ENCODE data around the gene HYAL3. TPM values are rescaled to one million over a fixed set of nuclear protein-coding genes. Genes with fewer than 3 reads are reported as not detected.
"Not testable (repeated sequence)": the region's sequence is repeated elsewhere in the genome, so short reads cannot be mapped to it uniquely, and the experiment has no call there.

Gene HYAL3
- total RNA-seq, 1 experiment from 2014 or later: 11.6 TPM

DNA sequence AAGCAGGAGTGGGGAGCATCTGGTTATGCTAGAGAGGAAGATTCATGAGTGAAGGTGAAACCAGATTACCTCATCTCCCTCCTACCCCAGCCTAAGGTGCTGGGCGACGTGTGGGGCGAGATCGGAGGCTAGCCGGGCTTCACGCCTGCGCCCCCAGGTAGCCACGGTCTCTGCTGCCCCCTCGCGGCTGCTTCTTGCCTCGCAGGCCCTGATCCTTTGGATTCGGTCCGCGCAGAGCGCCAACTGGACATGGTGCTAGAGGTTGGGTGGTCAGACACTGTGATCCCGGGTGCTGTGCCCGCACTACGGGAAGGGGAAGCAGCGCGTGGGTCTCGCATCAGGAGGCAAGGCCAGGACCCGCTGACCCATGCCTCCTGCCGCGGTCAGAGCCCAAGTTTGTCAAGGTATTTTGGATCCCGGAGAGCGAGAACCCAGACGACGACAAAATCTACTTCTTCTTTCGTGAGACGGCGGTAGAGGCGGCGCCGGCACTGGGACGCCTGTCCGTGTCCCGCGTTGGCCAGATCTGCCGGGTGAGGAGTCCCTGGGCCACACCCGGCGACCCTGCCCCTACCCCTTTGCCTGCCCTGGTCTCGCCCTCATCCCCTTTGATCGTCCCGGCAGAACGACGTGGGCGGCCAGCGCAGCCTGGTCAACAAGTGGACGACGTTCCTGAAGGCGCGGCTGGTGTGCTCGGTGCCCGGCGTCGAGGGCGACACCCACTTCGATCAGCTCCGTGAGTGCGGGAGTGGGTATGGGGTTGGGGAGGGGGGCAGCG, 26.1 kb downstream of the HYAL3 start:
- DNase-seq (ENCODE audit: low read depth): peak; percentile 78

DNA sequence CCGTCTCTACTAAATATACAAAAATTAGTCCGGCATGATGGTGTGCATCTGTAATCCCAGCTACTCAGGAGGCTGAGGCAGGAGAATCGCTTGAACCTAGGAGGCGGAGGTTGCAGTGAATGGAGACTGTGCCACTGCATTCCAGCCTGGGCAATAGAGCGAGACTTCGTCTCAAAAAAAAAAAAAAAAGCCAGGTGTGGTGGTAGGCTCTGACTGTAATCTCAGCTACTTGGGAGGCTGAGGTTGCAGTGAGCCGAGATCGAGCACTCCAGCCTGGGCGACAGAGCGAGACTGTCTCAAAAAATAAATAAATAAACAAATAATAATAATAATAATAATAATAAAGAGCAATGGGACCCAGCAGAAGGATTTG, 26.7 kb downstream of the HYAL3 start:
- DNase-seq (ENCODE audit: low read depth): not testable (repeated sequence)

DNA sequence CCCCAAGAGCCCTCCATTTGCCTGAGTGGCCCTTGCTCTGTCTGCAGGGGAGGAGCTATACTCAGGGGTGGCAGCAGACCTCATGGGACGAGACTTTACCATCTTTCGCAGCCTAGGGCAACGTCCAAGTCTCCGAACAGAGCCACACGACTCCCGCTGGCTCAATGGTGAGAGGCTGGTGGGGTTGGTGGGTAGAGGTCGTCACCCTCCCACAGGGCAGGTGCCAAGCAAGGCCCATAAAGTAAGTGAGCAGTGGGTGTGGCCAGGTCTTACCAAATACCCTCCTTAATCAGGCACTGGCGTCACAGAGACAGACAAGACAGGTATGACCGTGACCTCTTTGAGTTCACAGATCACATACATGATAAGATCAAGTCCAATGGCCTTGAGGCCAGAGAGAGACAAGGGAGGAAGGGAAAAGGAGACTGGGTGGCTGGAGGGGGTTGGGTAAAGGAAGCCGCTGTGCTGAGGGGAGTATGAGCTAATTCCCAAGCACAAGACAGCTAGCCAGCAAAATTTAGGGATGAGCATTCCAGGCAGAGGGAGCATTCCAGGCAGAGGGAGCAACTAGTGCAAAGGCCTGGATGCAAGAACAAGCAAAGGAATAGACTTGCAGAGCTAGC, 27.8 kb downstream of the HYAL3 start:
- no peak for DNase-seq (ENCODE audit: low read depth)

DNA sequence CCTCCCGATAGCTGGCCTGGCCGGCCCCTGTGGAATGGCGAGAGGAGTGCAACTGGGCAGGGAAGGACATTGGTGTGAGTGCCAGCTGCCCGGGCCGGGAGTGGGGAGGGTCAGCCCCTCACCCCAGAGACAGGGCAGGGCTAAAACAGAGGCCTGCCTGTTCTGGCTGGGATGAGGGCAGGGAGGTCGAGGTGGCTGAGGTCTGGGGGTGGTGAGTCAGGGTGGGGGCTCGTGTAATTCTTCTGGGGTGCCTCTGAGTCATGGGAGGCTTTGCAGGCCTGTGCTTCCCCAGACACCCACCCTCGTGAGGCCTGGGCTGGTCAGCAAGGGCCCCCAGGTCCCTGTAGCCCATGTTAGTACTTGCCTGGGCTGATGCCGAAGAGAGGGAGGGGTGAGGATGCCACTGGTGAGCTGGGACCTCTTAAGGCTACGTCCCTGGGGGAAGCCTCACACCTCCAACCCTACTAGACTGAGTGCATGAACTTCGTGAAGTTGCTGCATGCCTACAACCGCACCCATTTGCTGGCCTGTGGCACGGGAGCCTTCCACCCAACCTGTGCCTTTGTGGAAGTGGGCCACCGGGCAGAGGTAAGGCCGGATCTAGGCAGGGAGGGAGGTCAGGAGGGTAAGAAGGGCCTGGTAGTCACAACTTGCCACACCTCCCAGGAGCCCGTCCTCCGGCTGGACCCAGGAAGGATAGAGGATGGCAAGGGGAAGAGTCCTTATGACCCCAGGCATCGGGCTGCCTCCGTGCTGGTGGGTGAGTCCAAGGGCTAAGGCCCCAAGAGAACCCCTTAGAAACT, 28.6 kb downstream of the HYAL3 start:
- peak; percentile 34 for DNase-seq (ENCODE audit: low read depth)

DNA sequence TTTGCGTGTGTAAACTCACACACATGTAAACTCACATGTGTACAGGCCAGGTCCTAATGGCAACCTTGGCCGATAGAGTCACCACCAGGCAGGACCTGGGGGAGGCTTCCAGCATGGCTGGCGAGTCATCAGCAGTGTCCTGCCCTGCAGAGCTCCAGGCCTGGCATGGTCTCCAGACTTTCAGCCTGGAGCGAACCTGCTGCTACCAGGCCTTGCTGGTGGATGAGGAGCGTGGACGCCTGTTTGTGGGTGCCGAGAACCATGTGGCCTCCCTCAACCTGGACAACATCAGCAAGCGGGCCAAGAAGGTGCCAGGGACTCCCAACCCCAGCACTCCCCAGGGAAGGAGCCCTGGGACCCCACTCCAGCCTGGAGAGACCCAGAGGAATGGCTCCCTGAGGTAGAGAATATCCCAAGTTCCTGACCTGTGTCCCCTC, 29.2 kb downstream of the HYAL3 start:
- DNase-seq (ENCODE audit: low read depth): peak; percentile 54

DNA sequence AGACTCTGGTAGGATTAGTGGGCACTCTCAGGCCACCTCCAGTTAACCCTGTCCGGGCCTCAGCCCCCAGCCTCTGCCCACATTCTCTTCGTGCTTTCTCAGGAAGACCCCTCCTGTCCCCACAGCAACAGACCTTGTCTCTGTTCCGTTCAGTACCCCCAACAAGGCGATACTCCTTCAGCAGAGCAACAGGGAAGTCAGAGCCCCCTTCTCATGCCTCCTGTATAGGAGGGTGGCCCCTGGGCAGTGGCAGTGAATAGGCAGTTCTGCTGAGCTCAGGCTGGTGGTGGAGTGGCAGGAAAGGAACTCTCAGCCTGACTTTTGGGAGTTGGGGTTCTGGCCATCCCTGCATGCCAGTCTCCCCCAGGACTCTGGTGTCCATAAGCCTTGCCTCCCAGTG, 29.7 kb downstream of the HYAL3 start:
- DNase-seq (ENCODE audit: low read depth): no peak

DNA sequence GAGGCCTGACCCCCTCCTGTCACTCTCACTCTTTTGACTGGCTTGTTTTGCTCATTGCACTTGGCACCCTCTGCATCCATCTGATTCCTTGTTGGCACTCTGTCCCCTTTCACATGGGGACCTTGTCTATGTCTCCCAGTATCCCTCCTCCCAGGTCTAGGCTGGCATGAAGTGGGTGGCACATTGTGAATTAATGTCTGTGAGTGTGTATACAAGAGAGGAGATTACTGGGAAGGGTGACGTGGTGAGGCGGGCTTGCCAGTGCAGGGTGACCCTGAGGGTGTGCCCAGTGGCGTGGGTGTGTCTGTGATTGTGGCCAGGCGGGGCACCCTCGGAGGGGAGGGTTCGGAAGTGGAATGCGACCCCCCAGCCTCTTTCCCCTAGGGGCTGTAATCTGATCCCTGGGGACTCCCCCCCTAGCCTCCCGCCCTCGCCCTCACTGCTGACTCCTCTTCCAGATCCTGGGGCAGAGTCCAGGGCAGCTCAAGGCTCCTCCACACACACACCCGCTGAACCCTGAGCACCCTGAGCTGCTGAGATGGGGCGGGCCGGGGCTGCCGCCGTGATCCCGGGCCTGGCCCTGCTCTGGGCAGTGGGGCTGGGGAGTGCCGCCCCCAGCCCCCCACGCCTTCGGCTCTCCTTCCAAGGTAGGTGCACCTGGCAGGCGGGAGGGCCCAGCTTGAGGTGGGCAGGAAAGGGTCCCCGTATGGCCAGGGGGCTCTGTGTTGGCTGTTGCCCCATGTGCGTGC, 30.3 kb downstream of the HYAL3 start, which contains the start of gene SEMA3B:
SEMA3B (plus strand) TSS at position 445 of the 749 bp plus-strand sequence; CDS start at position 539, 94 bp downstream.
- DNase-seq (ENCODE audit: low read depth): peak; percentile 71

DNA sequence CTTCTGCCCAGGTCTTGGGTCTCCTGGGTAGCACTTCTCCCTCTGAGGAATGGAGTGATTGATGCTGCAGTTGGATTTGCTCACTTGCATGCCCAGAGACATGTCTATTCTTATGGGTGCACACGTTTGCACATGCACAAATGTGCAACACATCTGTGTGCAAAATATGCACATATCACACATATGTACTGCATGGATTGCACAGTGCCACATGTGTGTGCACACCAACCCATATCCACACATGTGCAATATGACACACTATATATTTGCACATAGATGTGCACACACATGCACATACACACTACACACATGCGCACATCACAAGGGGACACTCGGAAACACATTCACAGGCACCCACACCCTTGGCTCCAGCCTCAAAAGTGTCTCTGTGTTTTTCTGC, 30.9 kb downstream of the HYAL3 start:
- no peak for DNase-seq (ENCODE audit: low read depth)

DNA sequence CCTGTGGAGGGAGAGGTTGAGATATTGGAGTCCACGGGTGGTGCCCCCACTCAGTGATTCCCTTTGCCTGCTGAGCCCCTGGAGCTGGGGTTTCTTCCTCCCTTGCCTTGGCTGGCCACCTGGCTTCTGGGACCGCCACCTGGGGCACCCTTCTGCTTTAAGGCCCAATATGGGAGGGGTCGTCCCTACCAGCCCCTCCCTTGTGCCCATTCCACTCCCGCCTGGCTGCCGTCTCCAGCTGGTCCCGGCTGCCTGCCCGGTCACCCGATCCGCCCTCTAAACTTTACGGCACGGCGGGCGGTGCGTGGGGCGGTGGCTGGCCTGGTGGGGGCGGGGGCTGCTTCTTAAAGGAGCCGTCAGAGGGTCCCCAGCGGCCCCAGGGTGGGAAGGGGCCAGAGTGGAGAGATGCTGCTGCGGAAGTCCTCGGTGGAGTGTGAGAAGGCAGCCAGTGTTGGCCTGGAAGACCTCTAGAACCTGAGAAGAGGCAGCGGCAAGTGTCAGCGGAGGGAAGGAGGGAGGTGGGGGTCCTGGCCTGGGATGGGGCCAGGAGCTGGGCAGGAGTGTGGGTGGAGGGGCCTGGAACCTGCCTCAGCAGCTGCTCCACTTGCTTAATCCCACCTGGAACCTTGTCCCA, 31.8 kb downstream of the HYAL3 start:
- DNase-seq (ENCODE audit: low read depth): no peak

DNA sequence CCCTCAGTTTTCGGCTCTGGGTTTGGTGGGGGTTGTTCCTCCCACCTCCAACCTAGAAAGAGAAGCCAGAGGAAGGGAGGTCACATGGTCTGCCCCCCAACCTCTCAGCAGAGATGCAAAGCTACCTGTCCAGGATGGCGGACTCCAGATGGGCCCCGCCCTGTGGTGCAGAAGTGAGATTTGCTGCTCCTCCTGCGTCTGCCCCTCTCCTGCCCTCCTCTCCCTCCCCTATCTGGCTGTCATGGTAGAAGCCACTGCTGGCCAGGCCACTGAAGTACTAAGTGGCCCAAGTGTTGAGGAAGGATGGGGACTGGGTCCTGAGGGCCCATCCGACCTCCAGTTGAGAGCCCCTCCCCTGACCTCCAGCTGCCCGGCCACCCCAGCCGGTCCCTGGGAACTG, 32.4 kb downstream of the HYAL3 start:
- no peak for DNase-seq (ENCODE audit: low read depth)

DNA sequence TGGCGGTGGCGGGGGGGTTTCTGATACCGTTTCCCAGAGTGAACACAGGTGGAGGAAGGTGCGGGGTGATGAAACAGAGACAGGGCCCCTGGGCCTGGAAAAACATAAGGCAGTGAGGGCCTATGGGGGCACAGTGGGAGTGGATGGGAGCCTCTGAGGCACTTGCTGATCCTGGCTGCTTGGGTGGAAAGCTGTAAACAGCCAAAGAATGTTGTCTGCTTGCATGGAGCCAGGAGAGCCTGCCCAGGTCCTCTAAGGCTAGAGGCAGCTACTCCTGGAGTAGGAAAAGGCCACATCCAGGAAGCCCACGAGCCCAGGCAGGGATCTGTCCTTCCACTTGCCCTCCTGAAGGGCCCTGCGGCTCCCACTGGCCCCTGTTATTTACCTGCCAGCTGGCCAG, 33.2 kb downstream of the HYAL3 start:
- DNase-seq (ENCODE audit: low read depth): no peak

DNA sequence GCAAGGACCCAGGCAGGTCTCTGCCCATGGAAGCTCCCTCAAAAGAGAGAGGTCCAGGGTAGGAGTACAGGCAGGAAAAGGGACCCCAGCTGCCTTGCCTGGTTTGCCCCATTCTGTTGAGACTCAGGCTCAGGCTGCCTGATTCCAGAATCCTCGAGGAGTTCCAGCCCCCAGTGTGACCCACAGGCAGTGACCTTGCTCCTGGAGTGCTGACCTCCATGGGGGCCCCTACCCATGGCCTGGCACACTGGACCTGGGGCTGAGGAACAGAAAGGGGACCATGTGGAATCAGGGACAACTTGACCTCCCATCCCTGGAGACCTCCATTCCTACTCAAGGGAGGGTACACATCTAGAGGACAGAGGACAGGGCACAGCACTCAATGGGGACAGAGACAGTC, 33.6 kb downstream of the HYAL3 start:
- no peak for DNase-seq (ENCODE audit: low read depth)

DNA sequence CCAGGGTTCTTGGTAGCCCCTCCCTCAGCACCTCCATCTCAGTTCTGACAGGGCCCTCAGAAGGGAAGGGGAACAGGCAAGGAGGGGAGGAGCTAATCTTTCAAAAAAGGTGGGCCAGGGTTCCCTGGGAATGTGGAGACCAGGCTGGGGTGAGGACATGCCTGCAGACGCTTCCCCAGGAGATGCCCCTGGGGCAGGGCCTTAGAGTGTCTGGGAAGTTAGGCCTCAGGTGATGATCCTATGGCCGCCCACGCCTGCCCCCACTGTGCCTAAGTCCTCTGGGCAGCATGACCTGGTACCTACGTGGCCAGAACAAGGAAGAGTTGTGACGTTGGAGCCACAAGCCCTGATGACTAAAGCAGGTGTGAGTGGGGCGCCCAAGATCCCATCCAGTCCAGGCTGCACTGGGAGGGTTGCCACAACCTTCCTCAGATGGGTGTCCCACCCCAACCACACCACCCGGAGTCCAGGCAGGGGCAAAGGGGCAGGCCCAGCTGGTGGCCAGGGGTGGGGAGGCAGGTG, 34.2 kb downstream of the HYAL3 start:
- no peak for DNase-seq (ENCODE audit: low read depth)

DNA sequence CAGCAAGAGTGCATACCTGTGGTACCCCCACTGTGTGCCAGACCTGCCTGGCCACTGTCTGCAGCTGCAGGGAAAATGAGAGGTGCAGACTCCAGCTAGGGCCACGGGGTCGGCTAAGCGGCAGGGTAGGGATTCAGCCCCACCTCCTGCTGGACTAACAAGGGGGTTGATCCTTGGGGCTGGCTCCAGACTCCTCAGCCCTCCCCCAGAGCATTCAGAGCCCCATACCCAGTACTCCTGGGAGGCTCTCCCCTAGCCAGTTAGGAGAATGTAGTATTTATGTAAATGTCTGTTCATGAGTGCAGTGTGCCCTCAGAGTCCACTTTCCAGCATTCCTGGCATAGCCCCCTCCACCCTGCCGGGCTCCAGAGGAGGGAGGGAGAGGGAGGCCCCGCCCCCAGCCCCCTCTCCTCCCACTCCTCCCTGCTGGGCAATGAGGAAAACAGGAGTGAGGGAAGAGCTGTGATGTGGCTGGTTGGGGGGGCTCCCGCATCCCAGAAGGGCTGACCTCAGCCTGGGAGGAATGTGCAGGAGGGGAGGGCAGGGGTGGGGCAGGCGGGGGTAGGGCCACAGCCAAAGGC, 34.7 kb downstream of the HYAL3 start:
- peak; percentile 84 for DNase-seq (ENCODE audit: low read depth)

DNA sequence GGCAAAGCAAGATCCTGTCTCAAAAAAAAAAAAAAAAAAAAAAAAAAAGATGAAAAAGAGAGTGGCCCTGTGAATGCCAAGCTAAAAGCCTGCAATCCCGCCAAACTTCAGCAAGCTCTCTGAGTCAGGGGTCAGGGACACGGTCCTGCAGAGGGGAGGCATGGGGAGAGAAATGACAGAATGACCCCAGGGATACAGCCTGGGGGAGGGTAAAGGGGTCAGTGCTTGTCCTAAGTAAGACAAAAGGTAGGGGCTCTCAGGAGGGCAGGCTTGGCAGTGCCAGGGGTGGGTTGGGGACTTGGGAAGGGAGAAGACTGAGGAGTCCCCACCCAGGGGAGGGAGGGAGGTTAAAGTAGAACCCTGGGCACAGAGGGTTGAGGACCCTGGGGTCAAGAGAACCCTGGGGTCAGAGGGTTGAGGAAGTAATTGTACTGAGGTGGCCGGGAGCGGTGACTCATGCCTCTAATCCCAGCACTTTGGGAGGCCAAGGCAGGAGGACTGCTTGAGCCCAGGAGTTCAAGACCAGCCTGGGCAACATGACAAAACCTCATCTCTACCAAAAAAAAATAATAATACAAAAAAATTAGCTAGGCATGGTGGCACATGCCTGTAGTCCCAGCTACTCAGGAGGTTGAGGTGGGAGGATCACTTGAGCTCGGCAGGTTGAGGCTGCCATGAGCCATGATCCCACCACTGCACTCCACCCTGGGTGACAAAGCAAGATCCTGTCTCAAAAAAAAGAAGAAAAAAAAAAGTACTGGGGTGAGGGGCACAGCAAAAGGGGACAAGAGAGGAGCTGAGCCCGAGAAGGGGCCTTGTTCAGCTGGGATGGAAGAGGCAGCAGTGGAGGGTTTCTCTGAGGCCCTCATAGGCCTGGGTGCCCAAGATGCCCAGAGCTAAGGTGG, 35.5 kb downstream of the HYAL3 start:
- no peak for DNase-seq (ENCODE audit: low read depth)

DNA sequence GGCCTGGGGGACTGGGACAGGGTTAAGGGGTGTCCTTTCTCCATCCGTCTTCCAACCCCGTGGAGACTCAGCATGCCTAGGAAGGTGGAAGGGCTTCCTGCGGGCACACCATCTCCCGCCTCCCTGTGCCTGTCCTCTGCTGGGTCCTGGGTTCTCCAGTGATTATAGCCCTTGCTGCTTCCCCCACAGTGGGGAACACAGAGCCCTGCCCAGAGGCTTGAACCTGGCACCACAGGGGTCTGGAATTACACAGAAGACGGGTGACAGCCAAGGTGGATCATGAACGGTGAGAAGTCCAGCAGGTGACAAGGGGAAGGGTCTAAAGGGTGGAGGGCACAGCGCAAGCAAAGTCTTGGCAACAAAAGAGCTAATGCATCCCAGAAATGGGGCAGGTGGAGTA, 36.4 kb downstream of the HYAL3 start:
- no peak for DNase-seq (ENCODE audit: low read depth)

DNA sequence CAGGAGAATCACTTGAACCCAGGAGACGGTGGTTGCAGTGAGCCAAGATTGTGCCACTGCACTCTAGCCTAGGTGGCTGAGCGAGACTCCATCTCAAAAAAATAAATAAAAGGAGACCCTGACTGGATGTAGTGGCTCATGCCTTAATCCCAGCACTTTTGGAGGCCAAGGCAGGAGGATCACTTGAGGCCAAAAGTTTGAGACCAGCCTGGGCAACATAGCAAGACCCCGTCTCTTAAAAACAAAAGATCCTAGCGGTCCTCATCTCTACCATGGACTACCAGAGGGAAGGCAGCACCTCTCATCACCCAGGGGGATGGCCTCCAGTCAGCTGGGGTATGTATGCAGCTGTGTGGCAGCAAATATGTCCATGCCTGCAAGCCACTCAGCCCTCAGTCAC, 37.0 kb downstream of the HYAL3 start:
- DNase-seq (ENCODE audit: low read depth): not testable (repeated sequence)

DNA sequence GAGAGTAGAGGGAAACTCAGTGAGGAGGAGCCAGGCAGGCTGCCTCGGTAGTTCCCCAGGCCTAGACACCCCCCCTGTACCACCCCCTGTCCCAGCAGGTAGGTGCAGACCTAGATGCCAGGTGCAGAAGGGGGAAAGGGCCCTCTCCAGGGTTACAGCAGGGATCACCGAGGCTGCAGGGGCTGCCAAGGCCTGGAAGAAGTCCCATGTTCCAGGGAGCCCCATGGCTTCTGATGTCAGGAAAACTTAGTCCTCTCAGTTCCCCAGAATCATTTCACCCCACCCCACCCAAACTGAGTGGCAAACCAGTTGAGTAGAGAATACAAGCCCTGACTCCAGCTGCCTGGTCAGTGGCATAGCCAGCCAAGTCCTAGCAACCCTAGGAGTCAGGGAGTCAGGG, 37.7 kb downstream of the HYAL3 start:
- DNase-seq (ENCODE audit: low read depth): no peak

DNA sequence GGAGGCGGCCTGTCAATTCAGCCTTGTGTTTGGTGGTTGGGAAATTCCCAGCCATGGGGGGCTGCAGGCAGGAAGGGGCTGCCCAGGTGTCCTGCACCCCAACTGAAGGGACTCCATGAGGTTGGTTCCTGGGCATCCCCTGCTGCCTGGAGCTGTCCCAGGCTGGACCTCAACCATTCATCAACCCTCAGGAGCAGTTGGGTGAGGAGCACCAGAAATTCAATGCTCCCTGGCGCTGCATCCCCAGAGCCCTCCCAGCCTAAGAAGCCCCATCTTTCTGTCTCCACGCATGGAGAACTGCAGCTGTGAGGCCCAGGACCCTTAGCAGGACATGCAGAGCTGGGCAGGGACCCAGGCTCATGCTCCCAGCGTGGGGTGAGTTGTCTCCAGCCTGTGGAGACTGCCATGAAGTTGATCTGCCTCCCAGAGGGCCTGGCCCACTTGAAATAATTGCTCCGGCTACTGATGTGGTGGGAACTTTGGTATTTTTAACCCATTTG, 38.2 kb downstream of the HYAL3 start:
- DNase-seq (ENCODE audit: low read depth): no peak

All from HT1080 (cell line).